ENCODE measurements around the gene GIT2.

DNA sequence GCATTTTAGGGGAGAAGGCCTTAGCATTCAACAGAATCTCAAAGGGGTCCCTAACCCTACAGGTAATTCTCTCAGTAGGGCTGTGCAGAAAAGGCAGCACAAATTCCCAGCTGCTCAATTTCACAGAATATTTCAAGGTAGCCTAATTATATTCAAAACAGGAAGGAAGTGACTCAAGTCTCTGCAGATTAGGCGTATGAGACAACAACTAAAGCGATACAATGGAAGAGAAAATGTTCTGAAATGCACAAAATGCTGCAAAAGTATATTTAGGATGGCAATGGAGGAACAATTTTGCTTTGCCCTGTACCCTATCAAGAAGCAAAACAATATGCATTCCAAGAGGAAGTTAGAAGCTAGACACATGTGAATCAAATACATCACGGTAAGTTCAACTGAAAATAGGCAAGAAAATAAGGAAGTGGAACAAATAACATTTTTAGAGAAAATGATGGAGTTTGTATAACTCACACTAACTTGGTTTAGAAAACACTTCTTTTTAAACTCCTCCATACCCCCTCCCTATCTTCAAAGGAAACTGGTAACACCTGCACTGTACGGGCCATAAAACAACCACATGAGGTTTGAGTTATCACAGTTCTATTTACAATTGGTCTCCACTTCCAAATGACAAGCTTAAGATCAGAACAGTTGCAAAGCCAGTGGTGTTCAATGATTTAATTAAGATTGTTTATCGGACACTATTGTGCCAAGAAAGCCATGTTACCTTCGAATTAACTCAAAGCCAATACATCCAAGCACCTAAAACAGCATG, 1.6 kb downstream of the GIT2 start:
- no peak for TF ChIP-seq EZH2 (IDR thresholded peaks at IDR 0.05)
- no peak for TF ChIP-seq POLR2AphosphoS5 (IDR thresholded peaks at IDR 0.05; ENCODE audit: borderline replicate concordance, low read depth, low read length)
